ENCODE data around the gene FN3K.

The FN3K gene

DNA sequence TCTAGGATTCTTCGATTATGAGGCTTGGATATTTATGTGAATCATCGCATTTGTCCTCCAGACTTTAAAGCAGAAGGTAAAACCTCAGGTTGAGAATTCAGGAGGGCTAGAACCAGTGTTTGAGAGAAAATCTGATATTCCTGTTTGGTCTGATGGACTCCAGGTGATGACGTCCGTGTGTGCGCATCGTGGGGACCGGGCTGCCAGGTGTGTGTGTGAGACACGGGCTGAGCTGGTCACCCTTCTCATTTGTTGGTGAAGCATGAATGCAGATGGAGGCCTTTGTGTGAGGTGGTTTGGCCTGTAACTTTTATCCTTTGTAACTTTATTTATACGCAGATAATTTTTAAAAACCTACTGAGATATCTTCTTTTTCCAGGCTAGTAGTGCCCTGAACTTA lies 61.6 kb downstream of the FN3K start:
- DNase-seq: no peak

DNA sequence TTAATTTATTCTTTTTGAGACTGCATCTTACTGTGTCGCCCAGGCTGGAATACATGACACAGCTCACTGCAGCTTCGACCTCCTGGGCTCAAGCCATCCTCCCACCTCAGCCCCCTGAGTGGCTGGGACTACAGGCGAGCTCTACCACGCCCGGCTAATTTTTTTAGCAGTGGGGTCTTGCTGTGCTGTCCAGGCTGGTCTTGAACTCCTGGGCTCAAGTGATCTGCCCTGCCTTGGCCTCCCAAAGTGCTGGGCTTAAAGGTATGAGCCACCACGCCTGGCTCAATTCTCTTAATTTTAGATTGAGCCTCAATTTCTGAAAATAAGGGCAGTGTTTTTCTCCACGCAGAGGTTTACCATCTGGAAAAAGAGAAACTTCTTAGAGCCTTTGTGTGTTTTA lies 63.3 kb downstream of the FN3K start:
- no peak for DNase-seq

DNA sequence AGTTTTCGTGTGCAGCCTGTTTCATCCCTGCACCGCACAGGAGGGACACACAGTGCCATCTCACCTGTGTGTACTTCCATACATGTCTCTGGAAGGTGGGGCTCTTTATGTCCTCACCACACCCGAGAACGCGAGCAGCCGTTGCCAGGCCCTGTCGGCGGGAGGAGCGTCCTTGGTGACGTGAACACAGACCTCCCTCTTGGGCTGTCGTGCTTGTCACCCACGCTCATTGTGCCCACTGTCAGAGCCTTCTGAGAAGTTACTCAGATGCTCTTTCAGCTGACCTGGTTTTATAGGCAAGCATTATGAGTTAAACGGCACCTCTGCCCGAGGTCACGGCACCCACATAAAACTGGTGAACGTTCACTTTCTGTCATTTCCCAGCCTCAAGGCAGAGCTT lies 64.2 kb downstream of the FN3K start:
- no peak for DNase-seq
